22Rv1 (cell line): ENCODE results near the gene CALHM3.

Experiments
- H3K27ac ChIP-seq: fragments of 450-650 bp; 2 replicates; pipeline ENCODE4 v1.5.1; 2017
- ZFX ChIP-seq: fragments of 450-650 bp; IDR thresholded peaks from 2 replicates; pipeline ENCODE4 v1.6.1; 2017; ENCODE audit warnings: antibody characterized with exemption, borderline replicate concordance
- TF ChIP-seq, protein P1 (sequence below): fragments of 450-650 bp; IDR thresholded peaks from 2 replicates; pipeline ENCODE4 v1.5.1; 2017; ENCODE audit warnings: mild to moderate bottlenecking

Gene CALHM3

GRCh38 chr10:103492655-103493261, 13.7 kb upstream of the CALHM3 start:
- H3K27ac ChIP-seq, result no peak overlapping the region
- no peak for TF ChIP-seq ZFX
- TF ChIP-seq, protein P1, sequence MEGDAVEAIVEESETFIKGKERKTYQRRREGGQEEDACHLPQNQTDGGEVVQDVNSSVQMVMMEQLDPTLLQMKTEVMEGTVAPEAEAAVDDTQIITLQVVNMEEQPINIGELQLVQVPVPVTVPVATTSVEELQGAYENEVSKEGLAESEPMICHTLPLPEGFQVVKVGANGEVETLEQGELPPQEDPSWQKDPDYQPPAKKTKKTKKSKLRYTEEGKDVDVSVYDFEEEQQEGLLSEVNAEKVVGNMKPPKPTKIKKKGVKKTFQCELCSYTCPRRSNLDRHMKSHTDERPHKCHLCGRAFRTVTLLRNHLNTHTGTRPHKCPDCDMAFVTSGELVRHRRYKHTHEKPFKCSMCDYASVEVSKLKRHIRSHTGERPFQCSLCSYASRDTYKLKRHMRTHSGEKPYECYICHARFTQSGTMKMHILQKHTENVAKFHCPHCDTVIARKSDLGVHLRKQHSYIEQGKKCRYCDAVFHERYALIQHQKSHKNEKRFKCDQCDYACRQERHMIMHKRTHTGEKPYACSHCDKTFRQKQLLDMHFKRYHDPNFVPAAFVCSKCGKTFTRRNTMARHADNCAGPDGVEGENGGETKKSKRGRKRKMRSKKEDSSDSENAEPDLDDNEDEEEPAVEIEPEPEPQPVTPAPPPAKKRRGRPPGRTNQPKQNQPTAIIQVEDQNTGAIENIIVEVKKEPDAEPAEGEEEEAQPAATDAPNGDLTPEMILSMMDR, result no peak

DNA sequence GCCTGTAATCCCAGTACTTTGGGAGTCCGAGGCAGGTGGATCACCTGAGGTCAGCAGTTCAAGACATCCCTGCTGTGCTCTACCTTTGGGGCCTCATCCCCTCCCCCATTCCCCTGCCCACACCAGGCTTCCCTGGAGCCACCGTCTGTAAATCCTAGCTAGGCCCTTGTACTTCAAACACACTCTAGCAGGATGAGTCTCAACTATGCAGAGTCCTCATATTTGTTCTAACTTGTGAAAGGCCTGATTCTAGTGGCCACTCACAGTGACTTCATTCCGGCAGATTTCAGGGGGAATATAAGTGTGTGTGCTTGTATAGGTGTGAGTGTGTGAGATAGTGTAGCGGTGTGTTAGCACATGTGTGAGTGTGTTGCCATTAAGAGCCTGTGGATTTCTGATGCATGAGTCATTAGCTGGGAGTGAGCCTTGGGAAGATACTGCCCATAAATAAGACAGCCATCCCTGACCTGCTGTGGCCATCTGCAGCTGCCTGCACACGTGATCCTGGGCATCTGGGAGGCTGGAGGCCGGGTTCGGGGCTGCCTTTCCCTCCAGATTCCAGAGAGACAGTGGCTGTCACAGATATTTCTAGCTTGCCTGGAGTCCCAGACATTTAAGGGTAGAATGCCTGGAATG, 12.8 kb upstream of the CALHM3 start:
- H3K27ac ChIP-seq, result no peak overlapping the region
- TF ChIP-seq ZFX, result no peak
- TF ChIP-seq, protein P1, result no peak

DNA sequence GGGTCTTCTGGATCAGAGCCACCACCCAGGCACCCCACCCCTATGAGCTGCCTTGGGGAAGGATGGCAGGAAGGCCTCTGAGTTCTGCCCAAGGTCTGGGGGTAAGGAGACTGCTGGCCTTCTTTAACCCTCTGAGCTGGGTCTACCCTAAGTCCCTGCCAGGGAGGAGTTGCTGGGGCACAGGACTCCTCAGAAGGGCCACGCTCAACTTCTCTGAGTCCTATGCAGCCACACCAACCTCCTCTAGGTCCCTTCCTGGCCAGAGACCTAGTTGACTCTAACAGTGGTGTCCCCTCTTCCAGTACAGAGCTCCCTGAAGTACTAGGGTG, 11.9 kb upstream of the CALHM3 start:
- no peak for TF ChIP-seq ZFX
- TF ChIP-seq, protein P1, result no peak
- H3K27ac ChIP-seq, result peak overlapping the region; percentile 40; the same call in 1 of the 2 replicates

GRCh38 chr10:103487410-103487708, 8.3 kb upstream of the CALHM3 start:
- TF ChIP-seq, protein P1, result no peak
- no peak for TF ChIP-seq ZFX
- peak overlapping the region; percentile 60 for H3K27ac ChIP-seq

- H3K27ac ChIP-seq, result peak overlapping the region; percentile 60
Observed at GRCh38 chr10:103486635-103487409, 7.8 kb upstream of the CALHM3 start.

DNA sequence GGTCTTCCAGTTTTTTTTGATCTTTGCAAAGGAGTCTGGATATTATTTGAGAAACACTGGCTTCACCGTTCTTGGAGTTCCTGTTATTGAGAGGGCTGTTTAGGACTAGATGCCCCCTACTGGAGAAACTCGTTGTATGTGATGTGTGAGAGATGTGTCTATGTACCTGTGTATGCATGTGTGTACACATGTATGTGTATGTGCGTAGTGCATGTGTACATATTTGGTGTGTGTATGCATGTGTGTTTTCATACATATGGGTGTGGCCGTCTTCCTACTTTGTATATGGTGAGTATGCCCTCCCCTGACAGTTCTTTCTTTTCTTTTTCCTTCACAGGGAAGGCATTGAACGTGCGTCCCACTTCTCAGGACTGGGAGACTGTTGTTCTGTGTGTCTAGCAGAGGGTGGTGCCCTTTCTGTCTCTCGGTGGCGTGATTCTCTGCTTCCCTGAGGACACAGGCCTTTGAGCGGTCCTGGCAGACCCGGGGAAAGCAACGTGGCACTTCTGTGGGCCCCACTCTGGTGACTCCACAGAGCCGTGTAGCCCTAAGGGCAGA, 3.0 kb upstream of the CALHM3 start:
- TF ChIP-seq, protein P1, result peak; percentile 83
- TF ChIP-seq ZFX, result no peak
- H3K27ac ChIP-seq, result no peak overlapping the region

GRCh38 chr10:103480521-103480920, 1.5 kb upstream of the CALHM3 start:
- TF ChIP-seq, protein P1, result no peak
- no peak for TF ChIP-seq ZFX
- H3K27ac ChIP-seq, result no peak overlapping the region
